Nephron (organoid): ENCODE results near the gene AGAP1.

ENCODE experiments used
- H3K27ac Mint-ChIP-seq, 3 experiments: 2 replicates each; pipeline ENCODE4 v1.8.0; 2020; ENCODE audit warnings: mixed read lengths in 3 of 3, mild to moderate bottlenecking in 2 of 3, moderate library complexity in 1 of 3
- H3K27me3 Mint-ChIP-seq: 2 replicates; pipeline ENCODE4 v1.8.0; 2021; ENCODE audit warnings: low read depth, mild to moderate bottlenecking, moderate library complexity, mixed read lengths
- H3K36me3 Mint-ChIP-seq: 2 replicates; pipeline ENCODE4 v1.8.0; 2020; ENCODE audit warnings: low read depth, mixed read lengths
- H3K4me1 Mint-ChIP-seq: 2 replicates; pipeline ENCODE4 v1.8.0; 2020; ENCODE audit warnings: mixed read lengths
- H3K4me3 Mint-ChIP-seq, 3 experiments: 2 replicates each; pipeline ENCODE4 v1.8.0; 2020; ENCODE audit warnings: mild to moderate bottlenecking in 3 of 3, mixed read lengths in 3 of 3, moderate library complexity in 2 of 3
- H3K9me3 Mint-ChIP-seq: 2 replicates; pipeline ENCODE4 v1.8.0; 2020; ENCODE audit warnings: mixed read lengths
- TF ChIP-seq, protein P1 (sequence below), 3 experiments: fragments of 200-600 bp; sonication (generic); IDR thresholded peaks; one replicate each; pipeline ENCODE4 v1.5.0; 2021; ENCODE audit warnings: antibody characterized with exemption in 3 of 3; ENCODE audit not compliant: unreplicated experiment in 3 of 3

Gene AGAP1

GRCh38 chr2:235737396-235737795 is 243.6 kb downstream of the AGAP1 start:
- Mint-ChIP-seq H3K4me3 (no peak overlapping the region), H3K27ac (no peak overlapping the region), H3K27me3 (peaks cover 5% of the 10 kb centered on the region), H3K36me3 (peaks cover 4% of the 10 kb centered on the region), H3K9me3 (no peaks in the 10 kb centered on the region), H3K4me1 (no peaks in the 10 kb centered on the region)
- TF ChIP-seq, protein P1, sequence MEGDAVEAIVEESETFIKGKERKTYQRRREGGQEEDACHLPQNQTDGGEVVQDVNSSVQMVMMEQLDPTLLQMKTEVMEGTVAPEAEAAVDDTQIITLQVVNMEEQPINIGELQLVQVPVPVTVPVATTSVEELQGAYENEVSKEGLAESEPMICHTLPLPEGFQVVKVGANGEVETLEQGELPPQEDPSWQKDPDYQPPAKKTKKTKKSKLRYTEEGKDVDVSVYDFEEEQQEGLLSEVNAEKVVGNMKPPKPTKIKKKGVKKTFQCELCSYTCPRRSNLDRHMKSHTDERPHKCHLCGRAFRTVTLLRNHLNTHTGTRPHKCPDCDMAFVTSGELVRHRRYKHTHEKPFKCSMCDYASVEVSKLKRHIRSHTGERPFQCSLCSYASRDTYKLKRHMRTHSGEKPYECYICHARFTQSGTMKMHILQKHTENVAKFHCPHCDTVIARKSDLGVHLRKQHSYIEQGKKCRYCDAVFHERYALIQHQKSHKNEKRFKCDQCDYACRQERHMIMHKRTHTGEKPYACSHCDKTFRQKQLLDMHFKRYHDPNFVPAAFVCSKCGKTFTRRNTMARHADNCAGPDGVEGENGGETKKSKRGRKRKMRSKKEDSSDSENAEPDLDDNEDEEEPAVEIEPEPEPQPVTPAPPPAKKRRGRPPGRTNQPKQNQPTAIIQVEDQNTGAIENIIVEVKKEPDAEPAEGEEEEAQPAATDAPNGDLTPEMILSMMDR (IDR thresholded peaks at IDR 0.05; ENCODE audit: unreplicated experiment in 3 of 3), result no peak

- Mint-ChIP-seq H3K9me3 (no peaks in the 10 kb centered on the region), H3K27me3 (peaks cover 3% of the 10 kb centered on the region), H3K36me3 (peaks cover 4% of the 10 kb centered on the region), H3K4me1 (no peaks in the 10 kb centered on the region), H3K4me3 (no peak overlapping the region), H3K27ac (no peak overlapping the region)
- TF ChIP-seq, protein P1 (IDR thresholded peaks at IDR 0.05; ENCODE audit: unreplicated experiment in 3 of 3), result no peak
Measured at GRCh38 chr2:235737840-235738239, 244.0 kb downstream of the AGAP1 start.

DNA sequence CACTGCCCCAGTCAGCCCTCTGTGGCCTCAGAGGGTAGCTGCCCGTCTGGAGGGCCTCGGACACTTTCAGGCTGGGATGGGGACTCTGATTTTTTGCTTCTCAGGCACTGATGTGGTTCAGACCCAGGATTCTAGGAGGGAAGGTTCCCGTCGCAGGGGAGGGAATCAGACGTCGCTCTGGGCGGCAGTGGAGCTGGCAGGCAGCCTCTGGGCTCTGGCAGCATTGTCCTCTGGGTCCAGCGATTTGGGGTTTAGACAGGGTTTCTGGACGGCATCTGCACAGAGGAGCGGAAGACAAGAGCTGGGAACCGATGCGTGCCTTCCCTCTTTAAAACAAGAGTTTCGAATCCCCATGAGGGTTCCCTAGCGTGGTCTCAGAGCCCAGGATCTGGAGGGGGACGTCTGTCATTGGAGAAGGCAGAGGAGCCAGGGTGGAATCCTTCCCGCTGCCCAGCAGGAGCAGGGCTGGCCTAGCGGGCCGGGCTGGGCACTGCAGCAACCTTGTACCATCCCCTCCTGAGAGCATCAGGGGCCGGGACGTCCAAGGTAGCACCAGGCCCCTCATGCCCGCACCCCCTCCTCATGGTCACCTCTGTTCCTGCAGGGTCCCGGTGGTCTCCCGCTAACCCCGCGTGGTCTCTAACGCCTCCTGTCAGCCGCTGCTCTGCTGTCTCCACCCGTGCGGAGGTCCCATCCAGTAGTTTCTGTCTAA is 246.0 kb downstream of the AGAP1 start:
- Mint-ChIP-seq H3K4me1 (no peaks in the 10 kb centered on the region), H3K4me3 (no peak overlapping the region), H3K27me3 (no peaks in the 10 kb centered on the region), H3K9me3 (no peaks in the 10 kb centered on the region), H3K36me3 (peaks cover 19% of the 10 kb centered on the region), H3K27ac (no peak overlapping the region)
- TF ChIP-seq, protein P1 (IDR thresholded peaks at IDR 0.05; ENCODE audit: unreplicated experiment in 3 of 3), result no peak

- H3K9me3 Mint-ChIP-seq, result no peaks in the 10 kb centered on the region
- TF ChIP-seq, protein P1 (IDR thresholded peaks at IDR 0.05; ENCODE audit: unreplicated experiment in 3 of 3), result peak in 1 of 3 experiments; percentile 14
- H3K36me3 Mint-ChIP-seq, result peaks cover 22% of the 10 kb centered on the region
- H3K4me3 Mint-ChIP-seq, result no peak overlapping the region
- no peaks in the 10 kb centered on the region for H3K4me1 Mint-ChIP-seq
- H3K27me3 Mint-ChIP-seq, result no peaks in the 10 kb centered on the region
- no peak overlapping the region for H3K27ac Mint-ChIP-seq
Measured at GRCh38 chr2:235740821-235741220, 247.0 kb downstream of the AGAP1 start.

GRCh38 chr2:235744161-235744560 is 250.3 kb downstream of the AGAP1 start:
- H3K27ac Mint-ChIP-seq, result no peak overlapping the region
- no peaks in the 10 kb centered on the region for H3K9me3 Mint-ChIP-seq
- peaks cover 20% of the 10 kb centered on the region for H3K4me1 Mint-ChIP-seq
- TF ChIP-seq, protein P1 (IDR thresholded peaks at IDR 0.05; ENCODE audit: unreplicated experiment in 3 of 3), result no peak
- H3K4me3 Mint-ChIP-seq, result no peak overlapping the region
- no peaks in the 10 kb centered on the region for H3K27me3 Mint-ChIP-seq
- peaks cover 22% of the 10 kb centered on the region for H3K36me3 Mint-ChIP-seq

- Mint-ChIP-seq H3K4me3 (no peak overlapping the region), H3K9me3 (no peaks in the 10 kb centered on the region), H3K27me3 (no peaks in the 10 kb centered on the region), H3K27ac (no peak overlapping the region), H3K4me1 (peaks cover 34% of the 10 kb centered on the region), H3K36me3 (peaks cover 25% of the 10 kb centered on the region)
- TF ChIP-seq, protein P1 (IDR thresholded peaks at IDR 0.05; ENCODE audit: unreplicated experiment in 3 of 3), result no peak
Measured at GRCh38 chr2:235745597-235745996, 251.8 kb downstream of the AGAP1 start.
